ENCODE measurements around the gene OR56A4. TPM values are rescaled to one million over a fixed set of nuclear protein-coding genes. Genes with fewer than 3 reads are reported as not detected.

Gene OR56A4
- total and polyA plus RNA-seq, 2 of the 13 experiments (the other 11 are each of a cell fraction or from before 2014, with no cell fraction given): not detected

DNA sequence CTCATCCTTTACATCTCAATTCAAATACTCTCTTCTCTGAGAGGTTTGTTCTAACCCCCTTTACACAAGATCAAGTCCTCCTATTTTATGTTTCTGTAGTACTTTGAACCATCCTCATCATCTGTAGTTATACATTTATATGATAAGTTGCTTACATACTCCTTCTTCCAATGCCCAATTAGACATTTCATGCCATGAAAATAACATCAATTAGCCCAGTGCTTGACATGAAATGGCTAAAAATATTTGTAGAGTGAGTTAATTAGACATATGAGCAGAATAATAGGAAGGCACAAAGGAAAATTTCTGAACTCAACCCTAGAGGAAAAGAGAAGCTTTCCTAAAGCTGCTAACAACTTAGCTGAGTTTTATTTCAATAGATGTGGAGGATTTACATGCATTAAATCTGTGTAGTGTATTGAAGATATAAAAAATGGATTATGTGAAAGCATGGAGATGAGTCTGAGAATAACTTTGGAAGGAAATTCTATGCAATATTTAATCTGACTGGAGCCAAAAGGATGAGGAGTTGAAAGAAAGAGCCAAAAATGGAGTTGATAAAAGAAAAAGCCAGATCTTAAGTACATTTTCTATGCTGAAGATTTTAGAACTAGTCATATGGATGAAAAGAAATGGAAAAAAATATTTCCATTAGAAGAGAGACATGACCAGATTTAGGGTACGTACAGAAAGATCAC, 24.1 kb upstream of the OR56A4 start, which contains the start of gene OR56A1:
TSS of gene OR56A1 (minus strand) at position 51 of the 698 bp plus-strand sequence. CDS start 3,066 bp downstream, outside the sequence.
- ChIA-PET POLR2A (no interaction called here), CTCF (ENCODE audit: low intra/inter-chr PET ratio, low total read pairs) (no interaction called here)
- Histone ChIP-seq H3K9ac (ENCODE audit: insufficient read depth, low read depth, low read length) (no peak within 1 kb of the TSS), H4K20me1 (ENCODE audit: insufficient read depth, low read length) (no peaks in the 10 kb centered on the region), H3K9me3 (ENCODE audit: low read length) (no peaks in the 10 kb centered on the region), H3K4me1 (ENCODE audit: insufficient read depth, low read length) (no peaks in the 10 kb centered on the region), H3K27me3 (ENCODE audit: control insufficient read depth in 1 of 2, insufficient read depth in 2 of 2, low read length in 2 of 2) (no peaks in the 10 kb centered on the region; a peak in 1 of 5 replicates), H3K27ac (ENCODE audit: extremely low read length, insufficient read depth, low read length) (no peak within 1 kb of the TSS), H3K4me3 (replicated peaks in 1 of 3; ENCODE audit: insufficient read depth in 1 of 3, low read depth in 2 of 3, low read length in 3 of 3) (no peak within 1 kb of the TSS), H3K4me2 (ENCODE audit: low read depth, low read length) (no peak within 1 kb of the TSS), H3K36me3 (replicated peaks in 1 of 2; ENCODE audit: control insufficient read depth in 1 of 2, insufficient read depth in 2 of 2, low read length in 2 of 2) (no peaks in the 10 kb centered on the region), H2AFZ (ENCODE audit: low read length) (no peak within 1 kb of the TSS), H3K79me2 (ENCODE audit: insufficient read depth, low read length) (no peaks in the 10 kb centered on the region)
- BruUV-seq (replicated peaks): no TSS peak
- DNase-seq (ENCODE audit: low spot score) (no peak), FAIRE-seq (no peak), ATAC-seq (no peak)
- WGBS (ENCODE audit: low lambda C conversion rate): 16% methylated on average over 1 of the region's 1 CpG
- intact Hi-C loops (cut with micrococcal nuclease; ENCODE audit: unreplicated experiment): no loop called here
- in situ Hi-C loops (cut with HindIII; ENCODE audit: extremely low pct_ligation_motif_present, low pct_unique_long_range_greater_than_20kb): no loop called here
- no peak for TF ChIP-seq PHB2 (IDR thresholded peaks at IDR 0.05; ENCODE audit: partially characterized antibody)
- no peak for TF ChIP-seq HOXA3 (CRISPR knock-in tag; IDR thresholded peaks at IDR 0.05)
- no peak for TF ChIP-seq KLF9 (CRISPR knock-in tag; IDR thresholded peaks at IDR 0.05; ENCODE audit: low read depth)
- TF ChIP-seq ZNF264 (CRISPR knock-in tag; IDR thresholded peaks at IDR 0.05): no peak
- TF ChIP-seq, protein P1, sequence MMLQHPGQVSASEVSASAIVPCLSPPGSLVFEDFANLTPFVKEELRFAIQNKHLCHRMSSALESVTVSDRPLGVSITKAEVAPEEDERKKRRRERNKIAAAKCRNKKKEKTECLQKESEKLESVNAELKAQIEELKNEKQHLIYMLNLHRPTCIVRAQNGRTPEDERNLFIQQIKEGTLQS (CRISPR knock-in tag; IDR thresholded peaks at IDR 0.05): no peak
- TF ChIP-seq ZNF3 (CRISPR knock-in tag; IDR thresholded peaks at IDR 0.05): no peak
- no peak for TF ChIP-seq NFYC (CRISPR knock-in tag; IDR thresholded peaks at IDR 0.05)
- TF ChIP-seq, protein P2, sequence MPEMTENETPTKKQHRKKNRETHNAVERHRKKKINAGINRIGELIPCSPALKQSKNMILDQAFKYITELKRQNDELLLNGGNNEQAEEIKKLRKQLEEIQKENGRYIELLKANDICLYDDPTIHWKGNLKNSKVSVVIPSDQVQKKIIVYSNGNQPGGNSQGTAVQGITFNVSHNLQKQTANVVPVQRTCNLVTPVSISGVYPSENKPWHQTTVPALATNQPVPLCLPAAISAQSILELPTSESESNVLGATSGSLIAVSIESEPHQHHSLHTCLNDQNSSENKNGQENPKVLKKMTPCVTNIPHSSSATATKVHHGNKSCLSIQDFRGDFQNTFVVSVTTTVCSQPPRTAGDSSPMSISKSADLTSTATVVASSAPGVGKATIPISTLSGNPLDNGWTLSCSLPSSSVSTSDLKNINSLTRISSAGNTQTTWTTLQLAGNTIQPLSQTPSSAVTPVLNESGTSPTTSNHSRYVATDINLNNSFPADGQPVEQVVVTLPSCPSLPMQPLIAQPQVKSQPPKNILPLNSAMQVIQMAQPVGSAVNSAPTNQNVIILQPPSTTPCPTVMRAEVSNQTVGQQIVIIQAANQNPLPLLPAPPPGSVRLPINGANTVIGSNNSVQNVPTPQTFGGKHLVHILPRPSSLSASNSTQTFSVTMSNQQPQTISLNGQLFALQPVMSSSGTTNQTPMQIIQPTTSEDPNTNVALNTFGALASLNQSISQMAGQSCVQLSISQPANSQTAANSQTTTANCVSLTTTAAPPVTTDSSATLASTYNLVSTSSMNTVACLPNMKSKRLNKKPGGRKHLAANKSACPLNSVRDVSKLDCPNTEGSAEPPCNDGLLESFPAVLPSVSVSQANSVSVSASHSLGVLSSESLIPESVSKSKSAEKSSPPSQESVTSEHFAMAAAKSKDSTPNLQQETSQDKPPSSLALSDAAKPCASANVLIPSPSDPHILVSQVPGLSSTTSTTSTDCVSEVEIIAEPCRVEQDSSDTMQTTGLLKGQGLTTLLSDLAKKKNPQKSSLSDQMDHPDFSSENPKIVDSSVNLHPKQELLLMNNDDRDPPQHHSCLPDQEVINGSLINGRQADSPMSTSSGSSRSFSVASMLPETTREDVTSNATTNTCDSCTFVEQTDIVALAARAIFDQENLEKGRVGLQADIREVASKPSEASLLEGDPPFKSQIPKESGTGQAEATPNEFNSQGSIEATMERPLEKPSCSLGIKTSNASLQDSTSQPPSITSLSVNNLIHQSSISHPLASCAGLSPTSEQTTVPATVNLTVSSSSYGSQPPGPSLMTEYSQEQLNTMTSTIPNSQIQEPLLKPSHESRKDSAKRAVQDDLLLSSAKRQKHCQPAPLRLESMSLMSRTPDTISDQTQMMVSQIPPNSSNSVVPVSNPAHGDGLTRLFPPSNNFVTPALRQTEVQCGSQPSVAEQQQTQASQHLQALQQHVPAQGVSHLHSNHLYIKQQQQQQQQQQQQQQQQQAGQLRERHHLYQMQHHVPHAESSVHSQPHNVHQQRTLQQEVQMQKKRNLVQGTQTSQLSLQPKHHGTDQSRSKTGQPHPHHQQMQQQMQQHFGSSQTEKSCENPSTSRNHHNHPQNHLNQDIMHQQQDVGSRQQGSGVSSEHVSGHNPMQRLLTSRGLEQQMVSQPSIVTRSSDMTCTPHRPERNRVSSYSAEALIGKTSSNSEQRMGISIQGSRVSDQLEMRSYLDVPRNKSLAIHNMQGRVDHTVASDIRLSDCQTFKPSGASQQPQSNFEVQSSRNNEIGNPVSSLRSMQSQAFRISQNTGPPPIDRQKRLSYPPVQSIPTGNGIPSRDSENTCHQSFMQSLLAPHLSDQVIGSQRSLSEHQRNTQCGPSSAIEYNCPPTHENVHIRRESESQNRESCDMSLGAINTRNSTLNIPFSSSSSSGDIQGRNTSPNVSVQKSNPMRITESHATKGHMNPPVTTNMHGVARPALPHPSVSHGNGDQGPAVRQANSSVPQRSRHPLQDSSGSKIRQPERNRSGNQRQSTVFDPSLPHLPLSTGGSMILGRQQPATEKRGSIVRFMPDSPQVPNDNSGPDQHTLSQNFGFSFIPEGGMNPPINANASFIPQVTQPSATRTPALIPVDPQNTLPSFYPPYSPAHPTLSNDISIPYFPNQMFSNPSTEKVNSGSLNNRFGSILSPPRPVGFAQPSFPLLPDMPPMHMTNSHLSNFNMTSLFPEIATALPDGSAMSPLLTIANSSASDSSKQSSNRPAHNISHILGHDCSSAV (CRISPR knock-in tag; IDR thresholded peaks at IDR 0.05; ENCODE audit: borderline replicate concordance): no peak
- TF ChIP-seq NFKBIZ (CRISPR knock-in tag; IDR thresholded peaks at IDR 0.05): no peak
- TF ChIP-seq, protein P3, sequence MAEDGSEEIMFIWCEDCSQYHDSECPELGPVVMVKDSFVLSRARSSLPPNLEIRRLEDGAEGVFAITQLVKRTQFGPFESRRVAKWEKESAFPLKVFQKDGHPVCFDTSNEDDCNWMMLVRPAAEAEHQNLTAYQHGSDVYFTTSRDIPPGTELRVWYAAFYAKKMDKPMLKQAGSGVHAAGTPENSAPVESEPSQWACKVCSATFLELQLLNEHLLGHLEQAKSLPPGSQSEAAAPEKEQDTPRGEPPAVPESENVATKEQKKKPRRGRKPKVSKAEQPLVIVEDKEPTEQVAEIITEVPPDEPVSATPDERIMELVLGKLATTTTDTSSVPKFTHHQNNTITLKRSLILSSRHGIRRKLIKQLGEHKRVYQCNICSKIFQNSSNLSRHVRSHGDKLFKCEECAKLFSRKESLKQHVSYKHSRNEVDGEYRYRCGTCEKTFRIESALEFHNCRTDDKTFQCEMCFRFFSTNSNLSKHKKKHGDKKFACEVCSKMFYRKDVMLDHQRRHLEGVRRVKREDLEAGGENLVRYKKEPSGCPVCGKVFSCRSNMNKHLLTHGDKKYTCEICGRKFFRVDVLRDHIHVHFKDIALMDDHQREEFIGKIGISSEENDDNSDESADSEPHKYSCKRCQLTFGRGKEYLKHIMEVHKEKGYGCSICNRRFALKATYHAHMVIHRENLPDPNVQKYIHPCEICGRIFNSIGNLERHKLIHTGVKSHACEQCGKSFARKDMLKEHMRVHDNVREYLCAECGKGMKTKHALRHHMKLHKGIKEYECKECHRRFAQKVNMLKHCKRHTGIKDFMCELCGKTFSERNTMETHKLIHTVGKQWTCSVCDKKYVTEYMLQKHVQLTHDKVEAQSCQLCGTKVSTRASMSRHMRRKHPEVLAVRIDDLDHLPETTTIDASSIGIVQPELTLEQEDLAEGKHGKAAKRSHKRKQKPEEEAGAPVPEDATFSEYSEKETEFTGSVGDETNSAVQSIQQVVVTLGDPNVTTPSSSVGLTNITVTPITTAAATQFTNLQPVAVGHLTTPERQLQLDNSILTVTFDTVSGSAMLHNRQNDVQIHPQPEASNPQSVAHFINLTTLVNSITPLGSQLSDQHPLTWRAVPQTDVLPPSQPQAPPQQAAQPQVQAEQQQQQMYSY (CRISPR knock-in tag; IDR thresholded peaks at IDR 0.05): no peak
- TF ChIP-seq, protein P4, sequence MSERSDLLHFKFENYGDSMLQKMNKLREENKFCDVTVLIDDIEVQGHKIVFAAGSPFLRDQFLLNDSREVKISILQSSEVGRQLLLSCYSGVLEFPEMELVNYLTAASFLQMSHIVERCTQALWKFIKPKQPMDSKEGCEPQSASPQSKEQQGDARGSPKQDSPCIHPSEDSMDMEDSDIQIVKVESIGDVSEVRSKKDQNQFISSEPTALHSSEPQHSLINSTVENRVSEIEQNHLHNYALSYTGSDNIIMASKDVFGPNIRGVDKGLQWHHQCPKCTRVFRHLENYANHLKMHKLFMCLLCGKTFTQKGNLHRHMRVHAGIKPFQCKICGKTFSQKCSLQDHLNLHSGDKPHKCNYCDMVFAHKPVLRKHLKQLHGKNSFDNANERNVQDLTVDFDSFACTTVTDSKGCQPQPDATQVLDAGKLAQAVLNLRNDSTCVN (CRISPR knock-in tag; IDR thresholded peaks at IDR 0.05; ENCODE audit: borderline replicate concordance): no peak
- no peak for TF ChIP-seq RFX1 (IDR thresholded peaks at IDR 0.05)
